Activated naive CD4-positive, alpha-beta T cell treated with Interleukin-2 at 50 U/mL for 16 hours (primary cell): ENCODE data around the gene LOC128125822.
A peak's percentile ranks its signal among the peaks of the same experiment; 100 is the strongest.

Source experiments
- DNase-seq: peaks from one replicate; pipeline ENCODE4 v3.0.0-alpha.2; 2020

The LOC128125822 gene

GRCh38 chr6:63558278-63558677 is 14.0 kb upstream of the LOC128125822 start:
- no peak for DNase-seq

GRCh38 chr6:63560801-63561287 is 11.4 kb upstream of the LOC128125822 start:
- no peak for DNase-seq

GRCh38 chr6:63561288-63561687 is 11.0 kb upstream of the LOC128125822 start:
- no peak for DNase-seq

- DNase-seq: no peak
Observed at GRCh38 chr6:63563235-63563634, 9.0 kb upstream of the LOC128125822 start.

- no peak for DNase-seq
Observed at GRCh38 chr6:63565058-63565726, 7.1 kb upstream of the LOC128125822 start.

GRCh38 chr6:63565727-63566596 is 6.3 kb upstream of the LOC128125822 start:
- DNase-seq: no peak

GRCh38 chr6:63567966-63568365 is 4.3 kb upstream of the LOC128125822 start:
- DNase-seq: no peak

- peak; percentile 47 for DNase-seq
Observed at GRCh38 chr6:63571361-63572043, 778 bp upstream of the LOC128125822 start.

- DNase-seq: no peak
Observed at GRCh38 chr6:63572747-63573075, 431 bp downstream of the LOC128125822 start.

GRCh38 chr6:63573076-63573898 is 1.0 kb downstream of the LOC128125822 start:
- peak; percentile 68 for DNase-seq

GRCh38 chr6:63573899-63574553 is 1.7 kb downstream of the LOC128125822 start:
- DNase-seq: peak; percentile 48

GRCh38 chr6:63574554-63574900 is 2.2 kb downstream of the LOC128125822 start:
- no peak for DNase-seq

GRCh38 chr6:63576147-63576772 is 4.0 kb downstream of the LOC128125822 start:
- no peak for DNase-seq

GRCh38 chr6:63576985-63577712 is 4.9 kb downstream of the LOC128125822 start:
- no peak for DNase-seq

- DNase-seq: no peak
Observed at GRCh38 chr6:63578757-63579156, 6.5 kb downstream of the LOC128125822 start.

- no peak for DNase-seq
Observed at GRCh38 chr6:63579937-63580703, 7.8 kb downstream of the LOC128125822 start.

- DNase-seq: no peak
Observed at GRCh38 chr6:63580704-63580961, 8.4 kb downstream of the LOC128125822 start.

GRCh38 chr6:63581355-63582013 is 9.2 kb downstream of the LOC128125822 start:
- DNase-seq: no peak

GRCh38 chr6:63582579-63583231 is 10.4 kb downstream of the LOC128125822 start:
- DNase-seq: no peak
